Kasumi-1 (cell line): ENCODE measurements around the gene TBX5.

Experiments used
- DNase-seq, 2 experiments: peaks; one replicate each; lab custom pipeline; 2025; lab: John Stamatoyannopoulos, UW

Gene TBX5

GRCh38 chr12:114406316-114406983 lies 506 bp upstream of the TBX5 start:
- no peak for DNase-seq

GRCh38 chr12:114404926-114405518 lies 922 bp downstream of the TBX5 start:
- DNase-seq = no peak

GRCh38 chr12:114404083-114404925 lies 1.6 kb downstream of the TBX5 start:
- DNase-seq = no peak

DNA sequence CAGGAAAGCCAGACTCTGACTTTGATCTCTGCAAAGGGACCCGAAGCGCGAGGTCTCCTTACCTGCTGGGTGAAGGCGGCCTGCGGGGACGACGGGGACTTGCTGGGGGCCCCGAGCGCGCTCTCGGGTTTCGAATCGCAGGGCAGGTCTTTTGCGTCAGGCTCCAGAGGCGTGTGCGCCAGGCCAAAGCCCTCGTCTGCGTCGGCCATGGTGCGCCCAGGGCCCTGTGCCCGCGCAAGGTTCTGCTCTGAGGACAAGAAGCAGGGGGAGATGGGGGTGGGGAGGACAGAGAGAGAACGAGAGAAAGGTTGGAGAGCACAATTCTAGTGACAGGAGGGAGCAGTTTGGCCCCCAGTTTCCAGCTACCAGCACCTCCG lies 2.3 kb downstream of the TBX5 start:
- DNase-seq = no peak

DNA sequence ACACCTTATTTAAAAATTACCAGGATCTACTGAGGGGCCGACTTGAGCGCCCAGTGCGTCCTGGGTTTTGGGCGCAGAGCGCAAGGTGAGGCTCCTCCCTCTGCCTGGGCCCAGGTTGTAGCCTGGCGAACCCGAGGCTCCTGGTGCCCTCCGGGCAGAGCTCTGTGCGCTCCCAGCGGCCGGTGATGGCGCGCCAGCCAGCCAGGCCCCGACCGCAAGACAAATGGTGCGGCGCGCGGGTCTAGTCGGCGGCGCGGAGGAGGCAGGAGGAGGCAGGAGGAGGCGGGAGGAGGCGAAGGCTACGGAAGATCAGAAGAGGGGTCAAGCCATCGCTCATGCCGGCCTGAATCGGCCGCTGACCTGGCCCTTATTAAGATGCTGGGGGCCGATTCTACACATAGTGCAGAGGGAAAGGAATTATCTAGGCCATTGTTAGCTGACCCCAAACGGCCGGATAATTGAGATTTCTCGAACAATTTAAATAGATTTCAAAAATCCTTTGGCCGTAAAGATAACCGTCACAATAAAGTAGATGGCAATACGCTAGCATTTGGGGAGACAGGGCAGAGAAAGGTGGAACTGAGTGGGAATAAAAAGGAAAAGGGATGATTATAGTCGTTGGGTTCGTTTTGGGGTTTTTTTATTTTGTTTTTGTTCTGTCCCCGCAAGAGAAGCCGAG lies 2.8 kb downstream of the TBX5 start:
- DNase-seq = no peak

DNA sequence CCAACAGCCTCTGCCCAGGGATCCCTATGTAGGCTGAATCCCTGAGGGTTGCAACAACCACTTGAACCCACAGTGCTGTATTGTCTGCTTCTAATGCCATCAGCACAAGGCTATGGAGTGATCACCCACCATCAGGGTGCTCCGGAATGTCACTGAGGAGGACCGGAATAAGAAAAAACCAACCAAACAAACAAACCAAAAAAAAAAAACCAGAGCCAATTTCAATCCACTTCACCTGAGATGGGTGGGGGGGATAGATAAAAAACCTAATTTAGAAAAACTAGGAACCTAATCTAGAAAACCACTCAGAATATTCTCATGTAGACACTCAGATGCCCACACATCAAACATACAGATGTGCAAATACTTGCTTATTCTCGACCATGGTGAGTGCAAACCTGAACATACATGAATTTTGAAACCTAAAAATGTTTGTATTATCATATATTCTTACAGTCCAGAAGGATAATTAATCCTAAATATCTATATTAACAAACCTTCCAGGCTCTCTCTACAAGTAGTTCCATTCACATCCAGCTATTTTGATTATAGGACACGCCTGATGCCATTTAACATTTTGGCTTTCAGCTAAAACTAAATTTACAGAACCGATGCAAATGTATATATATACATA lies 3.7 kb downstream of the TBX5 start:
- DNase-seq = no peak

GRCh38 chr12:114401328-114402083 lies 4.4 kb downstream of the TBX5 start:
- no peak for DNase-seq

DNA sequence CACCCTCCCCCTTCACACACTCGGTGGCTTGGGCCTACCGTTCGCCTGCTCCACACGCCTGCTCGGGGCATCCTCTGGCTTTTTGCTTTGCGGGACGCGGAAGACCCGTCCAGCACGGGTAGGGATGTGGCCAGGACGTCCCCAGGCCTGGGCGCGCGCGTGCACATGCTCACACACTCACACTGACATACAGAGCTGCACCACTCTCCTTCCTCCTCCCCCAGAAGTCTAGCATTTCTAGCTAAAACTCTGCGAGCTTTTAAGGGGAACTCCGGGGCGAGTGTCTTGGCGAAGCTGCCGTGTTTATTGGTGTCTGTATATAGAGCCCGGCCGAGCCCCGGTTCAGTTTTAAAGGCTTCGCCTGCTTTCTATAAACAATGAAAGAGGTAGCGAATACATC lies 5.0 kb downstream of the TBX5 start:
- DNase-seq = no peak

DNA sequence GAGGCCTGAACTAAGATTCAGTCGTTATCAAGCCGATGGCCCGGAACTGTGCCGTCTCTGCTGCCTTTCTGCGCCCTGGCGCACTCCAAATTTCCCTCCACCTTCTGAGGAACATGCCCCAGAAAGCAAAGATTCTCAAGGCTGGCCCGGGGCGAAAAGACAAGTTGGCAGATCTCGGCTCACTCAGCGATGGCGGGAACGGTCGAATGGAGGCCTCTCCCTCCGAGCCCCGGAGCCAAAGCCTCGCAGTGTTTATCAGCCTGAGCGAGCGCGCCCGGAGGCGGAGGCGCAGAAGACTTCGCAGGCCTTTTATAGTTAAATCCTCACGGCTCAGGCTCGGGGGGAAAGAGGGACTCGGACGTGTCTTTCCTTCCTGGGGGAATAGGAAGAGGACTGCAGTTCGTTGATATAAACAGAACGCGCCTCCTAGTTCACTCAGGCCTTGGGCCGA lies 5.6 kb downstream of the TBX5 start:
- no peak for DNase-seq

- no peak for DNase-seq
These were observed 6.2 kb downstream of the TBX5 start for GRCh38 chr12:114399664-114400211.

DNA sequence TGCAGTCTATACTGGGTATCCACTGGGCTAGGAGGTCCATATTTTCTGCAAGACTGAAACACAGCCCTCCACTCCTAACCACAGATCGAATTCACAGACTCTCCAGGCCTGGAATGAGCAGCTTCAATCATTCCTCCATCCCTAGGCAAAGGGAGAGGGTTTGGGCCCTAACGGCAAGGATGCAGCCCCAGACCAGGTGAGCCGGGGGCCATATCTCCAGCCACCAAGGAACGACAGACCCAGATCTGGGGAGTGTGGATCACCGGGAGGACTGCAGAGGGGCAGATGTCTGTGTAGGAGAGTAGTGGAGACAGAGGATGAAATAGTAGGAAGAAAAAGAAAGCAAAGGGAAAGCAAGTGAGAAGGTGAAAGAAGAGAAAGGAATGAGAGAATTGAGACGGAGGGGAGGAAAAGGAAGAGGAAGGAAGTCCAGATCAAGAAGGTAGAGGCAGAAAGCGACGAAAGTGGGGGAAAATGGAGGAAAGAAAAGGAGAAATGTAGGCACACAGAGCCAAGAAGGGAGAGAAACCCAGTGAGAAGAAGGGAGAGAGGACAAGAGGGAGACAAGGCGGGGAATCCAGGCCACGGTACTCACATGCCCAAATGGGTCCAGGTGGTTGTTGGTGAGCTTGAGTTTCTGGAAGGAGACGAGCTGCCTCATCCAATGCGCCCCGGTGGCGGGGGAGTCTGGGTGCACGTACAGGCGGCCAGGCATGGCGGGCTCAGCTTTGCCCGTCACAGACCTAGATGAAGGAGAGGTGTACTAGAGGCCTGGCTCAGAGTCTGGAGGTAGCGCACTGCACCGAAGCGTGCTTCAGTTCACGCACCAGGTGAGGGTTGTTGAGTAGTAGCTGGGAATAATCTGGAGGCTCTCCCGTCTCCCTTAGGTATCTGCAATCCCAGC lies 7.7 kb downstream of the TBX5 start:
- DNase-seq = no peak

DNA sequence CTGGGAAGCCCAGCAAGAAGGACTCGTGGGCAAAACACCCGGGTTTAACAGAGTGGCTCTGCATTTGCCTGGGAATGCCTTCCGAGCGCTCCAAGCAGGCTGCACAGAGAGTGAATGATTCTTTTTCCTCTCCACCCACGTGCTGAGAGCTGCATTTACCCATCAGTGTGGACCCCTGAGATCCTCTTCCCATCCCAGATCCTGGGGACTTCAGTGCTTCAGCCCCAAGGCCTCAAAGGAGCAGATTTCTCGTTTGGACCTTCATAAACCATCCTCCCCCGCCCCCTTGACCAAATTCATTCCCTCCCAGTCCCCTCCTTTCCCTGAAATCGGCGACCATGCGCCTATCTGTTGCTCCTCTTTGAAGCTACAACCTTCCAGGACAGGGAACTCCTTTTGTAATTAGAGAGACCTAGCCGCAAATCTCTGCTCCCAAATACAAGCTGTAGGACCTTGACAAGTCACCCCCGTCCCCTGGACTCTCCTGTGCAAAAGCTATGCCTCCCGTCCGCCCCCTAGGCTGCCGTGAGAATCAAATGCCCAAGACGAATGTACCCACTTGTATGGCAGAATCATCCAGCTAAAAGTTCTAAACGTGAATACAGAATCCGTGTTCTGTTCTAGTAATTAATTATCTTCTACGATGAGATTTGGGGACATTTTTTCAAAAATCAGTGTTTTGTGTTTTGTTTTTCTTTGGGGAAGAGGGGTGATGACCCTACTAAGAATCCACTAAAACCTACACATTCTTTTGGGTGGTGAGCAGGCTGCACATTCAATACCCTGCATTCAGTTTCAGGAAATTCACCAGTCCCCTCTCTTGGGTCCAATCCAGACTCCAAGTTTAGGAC lies 8.8 kb downstream of the TBX5 start:
- no peak for DNase-seq

- no peak for DNase-seq
These were observed 9.6 kb downstream of the TBX5 start for GRCh38 chr12:114396153-114396868.

- DNase-seq = no peak
These were observed 10.2 kb downstream of the TBX5 start for GRCh38 chr12:114395755-114396152.

GRCh38 chr12:114395233-114395632 lies 10.7 kb downstream of the TBX5 start:
- no peak for DNase-seq

GRCh38 chr12:114393569-114393968 lies 12.4 kb downstream of the TBX5 start:
- DNase-seq = no peak

GRCh38 chr12:114392909-114393308 lies 13.0 kb downstream of the TBX5 start:
- DNase-seq = no peak

DNA sequence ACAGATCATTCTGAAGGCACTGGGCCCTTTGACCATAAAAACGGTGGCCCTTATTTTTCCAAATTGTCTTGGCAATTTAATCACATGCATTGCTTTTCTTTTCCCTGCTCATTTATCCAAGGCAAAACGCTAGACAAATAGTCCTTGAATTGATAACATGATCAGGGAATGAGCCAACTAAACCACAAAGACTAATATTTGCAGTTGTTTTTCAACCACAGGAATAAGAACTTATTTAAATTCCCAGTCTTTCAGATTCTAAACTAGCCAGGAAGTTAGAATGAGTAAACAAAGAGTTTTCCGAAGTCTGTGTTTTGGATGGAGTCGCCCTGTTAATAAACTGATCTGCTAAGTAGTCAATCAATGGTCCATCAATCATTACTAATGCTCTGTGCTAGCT lies 14.9 kb downstream of the TBX5 start:
- no peak for DNase-seq
